ENCODE measurements around the gene ELFN2.

Gene ELFN2

GRCh38 chr22:37440875-37441274, 13.6 kb upstream of the ELFN2 start:
- TF ChIP-seq ZFX (IDR thresholded peaks at IDR 0.05; ENCODE audit: borderline replicate concordance): no peak
- no peak for TF ChIP-seq CTCF (IDR thresholded peaks at IDR 0.05)
- H3K27ac ChIP-seq: no peak overlapping the region

GRCh38 chr22:37439347-37439746, 12.1 kb upstream of the ELFN2 start:
- TF ChIP-seq CTCF (IDR thresholded peaks at IDR 0.05) (no peak), ZFX (IDR thresholded peaks at IDR 0.05; ENCODE audit: borderline replicate concordance) (no peak)
- no peak overlapping the region for H3K27ac ChIP-seq

GRCh38 chr22:37435970-37436603, 8.8 kb upstream of the ELFN2 start:
- TF ChIP-seq ZFX (IDR thresholded peaks at IDR 0.05; ENCODE audit: borderline replicate concordance): no peak
- no peak for TF ChIP-seq CTCF (IDR thresholded peaks at IDR 0.05)
- H3K27ac ChIP-seq: no peak overlapping the region

- TF ChIP-seq CTCF (IDR thresholded peaks at IDR 0.05) (no peak), ZFX (IDR thresholded peaks at IDR 0.05; ENCODE audit: borderline replicate concordance) (no peak)
Observed at GRCh38 chr22:37433786-37434185, 6.5 kb upstream of the ELFN2 start.

GRCh38 chr22:37432708-37433054, 5.4 kb upstream of the ELFN2 start:
- TF ChIP-seq CTCF (IDR thresholded peaks at IDR 0.05): no peak
- no peak for TF ChIP-seq ZFX (IDR thresholded peaks at IDR 0.05; ENCODE audit: borderline replicate concordance)
- H3K27ac ChIP-seq: no peak overlapping the region

More at GRCh38 chr22:37433786-37434185, 6.5 kb upstream of the ELFN2 start:
- no peak overlapping the region for H3K27ac ChIP-seq

- no peak overlapping the region for H3K27ac ChIP-seq
- TF ChIP-seq ZFX (IDR thresholded peaks at IDR 0.05; ENCODE audit: borderline replicate concordance): no peak
- no peak for TF ChIP-seq CTCF (IDR thresholded peaks at IDR 0.05)
Observed at GRCh38 chr22:37431801-37432707, 4.8 kb upstream of the ELFN2 start.

GRCh38 chr22:37431366-37431765, 4.1 kb upstream of the ELFN2 start:
- no peak overlapping the region for H3K27ac ChIP-seq
- TF ChIP-seq ZFX (IDR thresholded peaks at IDR 0.05; ENCODE audit: borderline replicate concordance) (no peak), CTCF (IDR thresholded peaks at IDR 0.05) (no peak)
